ENCODE results near the gene DCLK1. TPM values are rescaled to one million over a fixed set of nuclear protein-coding genes. Genes with fewer than 3 reads are reported as not detected.

The DCLK1 gene
- total RNA-seq, 3 donors from 2014 or later (not counting 1 experiment from before 2014, with no cell fraction given): not detected

DNA sequence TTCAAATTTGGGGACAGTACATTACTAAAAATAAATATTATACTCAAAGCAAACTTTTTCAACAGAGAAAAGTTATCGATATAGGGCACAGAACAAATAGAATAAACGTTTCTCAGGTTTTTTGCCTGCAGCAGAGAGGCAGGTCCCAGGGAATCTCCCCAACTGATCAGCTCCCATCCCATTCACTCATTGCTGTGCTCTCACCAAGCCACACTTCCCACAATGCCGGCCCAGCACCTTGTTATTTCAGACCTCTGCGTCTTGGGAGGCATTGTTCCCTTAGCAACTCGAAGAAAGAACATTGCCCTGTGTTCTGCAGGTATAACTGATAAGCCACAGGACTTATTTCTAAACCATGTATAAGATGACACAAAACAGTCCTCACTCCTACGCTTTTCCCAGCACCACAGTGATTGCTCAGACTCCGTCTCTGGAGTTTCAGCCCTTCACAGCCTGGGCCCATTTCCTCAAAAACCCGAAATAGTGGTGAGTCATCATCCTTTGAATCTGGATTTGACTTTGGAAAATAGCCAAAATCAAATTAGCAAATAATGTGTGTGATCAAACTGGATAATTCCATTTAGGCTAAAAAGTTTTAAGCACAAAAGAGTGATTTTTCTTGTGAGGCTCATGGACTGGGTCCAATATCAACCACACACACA is 100.4 kb downstream of the DCLK1 start:
- H3K27me3 Mint-ChIP-seq (ENCODE audit: low read depth in 2 of 2): no peaks in the 10 kb centered on the region
- DNase-seq (no peak), ATAC-seq (no peak)
- H3K27ac Mint-ChIP-seq: no peak overlapping the region
- Histone ChIP-seq H3K36me3 (ENCODE audit: control insufficient read depth, insufficient read depth, low read length) (no peaks in the 10 kb centered on the region), H3K27me3 (ENCODE audit: control insufficient read depth, insufficient read depth, low read length) (no peaks in the 10 kb centered on the region), H3K4me1 (ENCODE audit: control insufficient read depth, insufficient read depth, low read length) (no peaks in the 10 kb centered on the region), H3K9me3 (ENCODE audit: control insufficient read depth, insufficient read depth, low read length) (no peaks in the 10 kb centered on the region), H3K4me3 (ENCODE audit: low read length) (no peak overlapping the region), H3K27ac (ENCODE audit: low read length) (no peak overlapping the region)
- intact Hi-C loops (cut with micrococcal nuclease): no loop called here
- 83% methylated on average over 8 of the region's 8 CpGs for WGBS (ENCODE audit: insufficient coverage)
- H3K4me1 Mint-ChIP-seq: no peaks in the 10 kb centered on the region
- H3K4me3 Mint-ChIP-seq: no peak overlapping the region
- no peaks in the 10 kb centered on the region for H3K36me3 Mint-ChIP-seq
- peaks cover 0 to 5% of the 10 kb centered on the region in 2 donors for H3K9me3 Mint-ChIP-seq
- TF ChIP-seq, protein P1, sequence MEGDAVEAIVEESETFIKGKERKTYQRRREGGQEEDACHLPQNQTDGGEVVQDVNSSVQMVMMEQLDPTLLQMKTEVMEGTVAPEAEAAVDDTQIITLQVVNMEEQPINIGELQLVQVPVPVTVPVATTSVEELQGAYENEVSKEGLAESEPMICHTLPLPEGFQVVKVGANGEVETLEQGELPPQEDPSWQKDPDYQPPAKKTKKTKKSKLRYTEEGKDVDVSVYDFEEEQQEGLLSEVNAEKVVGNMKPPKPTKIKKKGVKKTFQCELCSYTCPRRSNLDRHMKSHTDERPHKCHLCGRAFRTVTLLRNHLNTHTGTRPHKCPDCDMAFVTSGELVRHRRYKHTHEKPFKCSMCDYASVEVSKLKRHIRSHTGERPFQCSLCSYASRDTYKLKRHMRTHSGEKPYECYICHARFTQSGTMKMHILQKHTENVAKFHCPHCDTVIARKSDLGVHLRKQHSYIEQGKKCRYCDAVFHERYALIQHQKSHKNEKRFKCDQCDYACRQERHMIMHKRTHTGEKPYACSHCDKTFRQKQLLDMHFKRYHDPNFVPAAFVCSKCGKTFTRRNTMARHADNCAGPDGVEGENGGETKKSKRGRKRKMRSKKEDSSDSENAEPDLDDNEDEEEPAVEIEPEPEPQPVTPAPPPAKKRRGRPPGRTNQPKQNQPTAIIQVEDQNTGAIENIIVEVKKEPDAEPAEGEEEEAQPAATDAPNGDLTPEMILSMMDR (IDR thresholded peaks at IDR 0.05): no peak

DNA sequence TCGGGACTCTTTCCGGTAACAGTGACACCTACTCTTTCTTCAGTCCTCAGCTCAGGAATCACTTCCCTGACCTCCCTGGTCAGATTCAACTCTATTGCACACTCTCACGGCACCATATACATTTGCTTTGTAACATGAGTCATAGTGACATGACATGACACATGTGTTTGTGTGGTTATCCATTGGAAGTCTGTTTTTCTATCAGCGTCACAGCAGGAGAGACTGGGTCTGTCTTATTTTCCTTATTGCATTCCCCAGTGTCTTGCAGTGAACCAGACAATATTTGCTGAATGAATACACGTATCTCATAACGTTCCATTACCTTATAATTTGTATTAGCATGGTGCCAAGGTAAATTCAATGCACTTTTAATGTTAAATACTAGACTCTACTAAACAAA is 102.0 kb downstream of the DCLK1 start:
- 84% methylated on average over 4 of the region's 6 CpGs for WGBS (ENCODE audit: insufficient coverage)
- Histone ChIP-seq H3K4me3 (ENCODE audit: low read length) (no peak overlapping the region), H3K9me3 (ENCODE audit: control insufficient read depth, insufficient read depth, low read length) (no peaks in the 10 kb centered on the region), H3K27ac (ENCODE audit: low read length) (no peak overlapping the region), H3K36me3 (ENCODE audit: control insufficient read depth, insufficient read depth, low read length) (no peaks in the 10 kb centered on the region), H3K27me3 (ENCODE audit: control insufficient read depth, insufficient read depth, low read length) (no peaks in the 10 kb centered on the region), H3K4me1 (ENCODE audit: control insufficient read depth, insufficient read depth, low read length) (no peaks in the 10 kb centered on the region)
- TF ChIP-seq, protein P1 (IDR thresholded peaks at IDR 0.05): no peak
- DNase-seq: no peak
- intact Hi-C loops (cut with micrococcal nuclease): no loop called here
- Mint-ChIP-seq H3K27ac (no peak overlapping the region), H3K9me3 (peaks cover 2 to 4% of the 10 kb centered on the region in 2 donors), H3K4me3 (no peak overlapping the region), H3K36me3 (no peaks in the 10 kb centered on the region), H3K27me3 (ENCODE audit: low read depth in 2 of 2) (no peaks in the 10 kb centered on the region), H3K4me1 (no peaks in the 10 kb centered on the region)
- ATAC-seq: no peak

DNA sequence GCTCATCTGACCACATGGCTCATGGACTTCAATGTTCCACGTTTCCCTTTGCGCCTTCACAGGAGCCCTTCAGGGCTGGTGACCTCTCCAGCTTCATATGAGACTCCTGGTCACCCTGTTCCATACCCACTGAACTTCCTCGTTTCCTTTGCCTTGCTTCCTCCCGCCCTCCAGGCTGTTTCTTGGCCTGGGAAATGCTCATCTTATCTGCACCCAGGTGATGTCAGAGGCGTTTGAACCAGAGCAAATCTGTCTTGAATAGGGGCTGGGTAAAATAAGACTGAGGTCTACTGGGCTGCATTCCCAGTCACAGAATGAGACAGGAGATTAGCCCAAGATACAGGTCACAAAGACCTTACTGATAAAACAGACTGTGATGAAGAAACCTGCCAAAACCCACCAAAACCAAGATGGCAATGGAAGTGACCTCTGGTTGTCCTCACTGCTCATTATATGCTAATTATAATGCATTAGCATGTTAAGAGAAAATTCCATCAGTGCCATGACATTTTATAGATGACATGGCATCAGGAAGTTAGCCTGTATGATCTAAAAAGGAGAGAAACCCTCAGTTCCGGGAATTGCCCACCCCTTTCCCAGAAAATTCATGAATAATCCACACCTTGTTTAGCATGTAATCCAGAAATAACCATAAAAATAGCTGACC is 102.7 kb downstream of the DCLK1 start:
- ATAC-seq (no peak), DNase-seq (no peak)
- TF ChIP-seq, protein P1 (IDR thresholded peaks at IDR 0.05): no peak
- H3K36me3 ChIP-seq (ENCODE audit: control insufficient read depth, insufficient read depth, low read length): no peaks in the 10 kb centered on the region
- Mint-ChIP-seq H3K27ac (no peak overlapping the region), H3K9me3 (peaks cover 2 to 4% of the 10 kb centered on the region in 2 donors), H3K27me3 (ENCODE audit: low read depth in 2 of 2) (no peaks in the 10 kb centered on the region), H3K4me3 (no peak overlapping the region), H3K4me1 (no peaks in the 10 kb centered on the region), H3K36me3 (no peaks in the 10 kb centered on the region)
- intact Hi-C loops (cut with micrococcal nuclease): no loop called here
- no peaks in the 10 kb centered on the region for H3K4me1 ChIP-seq (ENCODE audit: control insufficient read depth, insufficient read depth, low read length)
- H3K9me3 ChIP-seq (ENCODE audit: control insufficient read depth, insufficient read depth, low read length): no peaks in the 10 kb centered on the region
- H3K27ac ChIP-seq (ENCODE audit: low read length): no peak overlapping the region
- no peaks in the 10 kb centered on the region for H3K27me3 ChIP-seq (ENCODE audit: control insufficient read depth, insufficient read depth, low read length)
- 72% methylated on average over 6 of the region's 6 CpGs for WGBS (ENCODE audit: insufficient coverage)
- no peak overlapping the region for H3K4me3 ChIP-seq (ENCODE audit: low read length)

All from natural killer cell (primary cell).